GM23338 (cell line): ENCODE results near the gene ETAA1. TPM values are rescaled to one million over a fixed set of nuclear protein-coding genes. Genes with fewer than 3 reads are reported as not detected.

Experiments used
- ATAC-seq: fragments of 200-7000 bp; cut with Tn5 transposase; 3 replicates; pipeline ENCODE4 v1.9.1; 2020
- DNase-seq: peaks from one replicate; pipeline ENCODE4 v3.0.0-alpha.2; 2015; ENCODE audit warnings: low spot score
- H2AFZ ChIP-seq: fragments of 200-600 bp; sonication (generic); 2 replicates; pipeline ENCODE4 v1.8.0; 2016; ENCODE audit warnings: antibody characterized with exemption, mild to moderate bottlenecking, moderate library complexity
- H3F3A ChIP-seq: fragments of 200-600 bp; sonication (generic); replicated peaks from 2 replicates; pipeline ENCODE4 v1.8.0; 2017; ENCODE audit warnings: antibody characterized with exemption, mixed run types, low read depth
- H3K27ac ChIP-seq: fragments of 200-600 bp; sonication (generic); 2 replicates; pipeline ENCODE4 v1.6.1; 2016; ENCODE audit warnings: low read depth
- H3K27me3 ChIP-seq: fragments of 200-600 bp; sonication (generic); 2 replicates; pipeline ENCODE4 v1.8.0; 2016; ENCODE audit warnings: mild to moderate bottlenecking, mixed run types, moderate library complexity; ENCODE audit not compliant: insufficient read depth
- H3K36me3 ChIP-seq: fragments of 200-600 bp; sonication (generic); 2 replicates; pipeline ENCODE4 v1.8.0; 2016; ENCODE audit warnings: mild to moderate bottlenecking; ENCODE audit not compliant: insufficient read depth
- H3K4me1 ChIP-seq: fragments of 200-600 bp; sonication (generic); 2 replicates; pipeline ENCODE4 v1.8.0; 2016; ENCODE audit warnings: mild to moderate bottlenecking, moderate library complexity; ENCODE audit not compliant: insufficient read depth
- H3K4me2 ChIP-seq: fragments of 200-600 bp; sonication (generic); 2 replicates; pipeline ENCODE4 v1.7.1; 2017; ENCODE audit warnings: mixed run types
- H3K4me3 ChIP-seq: fragments of 200-600 bp; sonication (generic); 2 replicates; pipeline ENCODE4 v1.6.1; 2016; ENCODE audit warnings: mixed run types
- H3K79me2 ChIP-seq: fragments of 200-600 bp; sonication (generic); replicated peaks from 2 replicates; pipeline ENCODE4 v1.8.0; 2017; ENCODE audit warnings: mild to moderate bottlenecking; ENCODE audit not compliant: insufficient read depth
- H3K9me2 ChIP-seq: fragments of 200-600 bp; sonication (generic); 2 replicates; pipeline ENCODE4 v1.8.0; 2017; ENCODE audit not compliant: insufficient read depth
- H4K20me1 ChIP-seq: fragments of 200-600 bp; sonication (generic); replicated peaks from 2 replicates; pipeline ENCODE4 v1.8.0; 2017; ENCODE audit warnings: mild to moderate bottlenecking; ENCODE audit not compliant: insufficient read depth
- H3K27ac Mint-ChIP-seq: 2 replicates; pipeline ENCODE4 v1.8.0; 2020; ENCODE audit warnings: inconsistent platforms, mild to moderate bottlenecking, moderate library complexity, mixed read lengths
- H3K27me3 Mint-ChIP-seq: 3 replicates; pipeline ENCODE4 v1.8.0; 2022; ENCODE audit warnings: low read depth, mild to moderate bottlenecking, moderate library complexity, mixed read lengths, inconsistent platforms; ENCODE audit not compliant: insufficient read depth, poor library complexity
- H3K36me3 Mint-ChIP-seq: 3 replicates; pipeline ENCODE4 v1.8.0; 2021; ENCODE audit warnings: low read depth, mild to moderate bottlenecking, inconsistent platforms, moderate library complexity, mixed read lengths
- H3K4me1 Mint-ChIP-seq: 3 replicates; pipeline ENCODE4 v1.8.0; 2020; ENCODE audit warnings: mild to moderate bottlenecking, inconsistent platforms, mixed read lengths
- H3K4me3 Mint-ChIP-seq: 3 replicates; pipeline ENCODE4 v1.8.0; 2021; ENCODE audit warnings: moderate library complexity, mild to moderate bottlenecking, inconsistent platforms, mixed read lengths
- H3K9me3 Mint-ChIP-seq: 3 replicates; pipeline ENCODE4 v1.8.0; 2020; ENCODE audit warnings: moderate library complexity, mild to moderate bottlenecking, inconsistent platforms, mixed read lengths
- CREB1 ChIP-seq: fragments of 250-450 bp; sonication (Bioruptor Pico); IDR thresholded peaks from 2 replicates; pipeline ENCODE4 v1.5.0; 2020; ENCODE audit warnings: low read depth, mild to moderate bottlenecking, moderate library complexity
- CTCF ChIP-seq, 2 experiments: fragments of 200-600 bp in 1 of 2; sonication (generic) in 1 of 2; conservative IDR thresholded peaks; 2 replicates each; pipeline versions ENCODE4 v1.5.1 to v1.6.1; 2016 to 2017; ENCODE audit warnings: antibody characterized with exemption in 2 of 2, low read depth in 2 of 2, mild to moderate bottlenecking in 2 of 2, moderate library complexity in 1 of 2
- ETS1 ChIP-seq: IDR thresholded peaks from 2 replicates; pipeline ENCODE4 v1.6.1; 2016; ENCODE audit warnings: antibody characterized with exemption
- EZH2 ChIP-seq: fragments of 200-600 bp; sonication (generic); IDR thresholded peaks from one replicate; pipeline ENCODE4 v1.8.0; 2017; ENCODE audit warnings: antibody characterized with exemption, mild to moderate bottlenecking, low read depth; ENCODE audit not compliant: unreplicated experiment
- EZH2phosphoT487 ChIP-seq: fragments of 200-600 bp; sonication (generic); IDR thresholded peaks from one replicate; pipeline ENCODE4 v1.8.1; 2018; ENCODE audit warnings: antibody characterized with exemption; ENCODE audit not compliant: unreplicated experiment
- JUNB ChIP-seq: IDR thresholded peaks from one replicate; pipeline ENCODE4 v1.6.1; 2016; ENCODE audit warnings: antibody characterized with exemption; ENCODE audit not compliant: unreplicated experiment
- NANOG ChIP-seq: IDR thresholded peaks from 2 replicates; pipeline ENCODE4 v1.6.1; 2016; ENCODE audit warnings: antibody characterized with exemption, borderline replicate concordance
- POLR2AphosphoS5 ChIP-seq: IDR thresholded peaks from 2 replicates; pipeline ENCODE4 v1.6.1; 2016; ENCODE audit warnings: antibody characterized with exemption, low read depth
- REST ChIP-seq: IDR thresholded peaks from one replicate; pipeline ENCODE4 v1.6.1; 2018; ENCODE audit warnings: antibody characterized with exemption; ENCODE audit not compliant: unreplicated experiment
- STAT1 ChIP-seq: IDR thresholded peaks from one replicate; pipeline ENCODE4 v1.6.1; 2016; ENCODE audit warnings: antibody characterized with exemption; ENCODE audit not compliant: unreplicated experiment
- ZNF114 ChIP-seq: fragments of 250-450 bp; sonication (Bioruptor Pico); IDR thresholded peaks from 2 replicates; pipeline ENCODE4 v1.5.0; 2020; ENCODE audit warnings: mild to moderate bottlenecking, moderate library complexity
- ZNF331 ChIP-seq: fragments of 250-450 bp; sonication (Bioruptor Pico); IDR thresholded peaks from 2 replicates; pipeline ENCODE4 v1.5.0; 2020; ENCODE audit warnings: low read depth, mild to moderate bottlenecking, moderate library complexity
- ZNF462 ChIP-seq: fragments of 250-450 bp; sonication (Bioruptor Pico); IDR thresholded peaks from 2 replicates; pipeline ENCODE4 v1.5.0; 2020; ENCODE audit warnings: mild to moderate bottlenecking, moderate library complexity
- polyA plus RNA-seq: library from polyadenylated mRNA; unstranded; fragments of >200 nt; fragmentation: Nextera tagmentation; extraction: Ambion mirVana; gene quantifications from 2 replicates; pipeline ENCODE4 v1.2.1, GENCODE V29; 2016
- total RNA-seq: library from RNA; depleted of rRNA; stranded (reverse); fragments of >200 nt; shearing (Covaris generic); gene quantifications from 2 replicates; pipeline ENCODE4 v1.2.3, GENCODE V29; 2014

ETAA1 gene
- total and polyA plus RNA-seq, 2 experiments from 2014 or later = 22.2 to 45.5 TPM

- Histone ChIP-seq H3K4me1 (no peaks in the 10 kb centered on the region), H2AFZ (no peak overlapping the region), H3F3A (no peaks in the 10 kb centered on the region), H3K79me2 (no peaks in the 10 kb centered on the region), H3K4me2 (no peak overlapping the region), H4K20me1 (no peaks in the 10 kb centered on the region), H3K9me2 (0 out of 2 replicates have a peak, but pooled peaks cover 5% of the 10 kb centered on the region), H3K4me3 (no peak overlapping the region), H3K27me3 (no peaks in the 10 kb centered on the region), H3K27ac (no peak overlapping the region), H3K36me3 (no peaks in the 10 kb centered on the region)
- Mint-ChIP-seq H3K27ac (no peak overlapping the region), H3K36me3 (no peaks in the 10 kb centered on the region), H3K4me1 (peaks cover 8% of the 10 kb centered on the region; the same call in 2 of the 3 replicates), H3K27me3 (peaks cover 3% of the 10 kb centered on the region), H3K4me3 (no peak overlapping the region), H3K9me3 (no peaks in the 10 kb centered on the region)
- ATAC-seq (no peak), DNase-seq (peak; percentile 6)
- TF ChIP-seq EZH2phosphoT487 (no peak), ZNF114 (CRISPR knock-in tag) (no peak), CREB1 (CRISPR knock-in tag) (no peak), POLR2AphosphoS5 (no peak), STAT1 (no peak), ETS1 (no peak), NANOG (no peak), ZNF462 (CRISPR knock-in tag) (no peak), JUNB (no peak), EZH2 (no peak), CTCF (conservative IDR thresholded peaks at IDR 0.05; ENCODE audit: low read depth in 2 of 2) (no peak), ZNF331 (CRISPR knock-in tag) (no peak), REST (no peak)
Observed at GRCh38 chr2:67437114-67437513, 40.0 kb downstream of the ETAA1 start.
